C4-2B (cell line): Measurements from ENCODE around the gene GYS2.

Source experiments
- ZFX ChIP-seq: fragments of 450-650 bp; IDR thresholded peaks from 2 replicates; pipeline ENCODE4 v1.6.1; 2017
- TF ChIP-seq, protein P1 (sequence below): fragments of 450-650 bp; conservative IDR thresholded peaks from 2 replicates; pipeline ENCODE4 v1.5.1; 2017; ENCODE audit warnings: mild to moderate bottlenecking

DNA sequence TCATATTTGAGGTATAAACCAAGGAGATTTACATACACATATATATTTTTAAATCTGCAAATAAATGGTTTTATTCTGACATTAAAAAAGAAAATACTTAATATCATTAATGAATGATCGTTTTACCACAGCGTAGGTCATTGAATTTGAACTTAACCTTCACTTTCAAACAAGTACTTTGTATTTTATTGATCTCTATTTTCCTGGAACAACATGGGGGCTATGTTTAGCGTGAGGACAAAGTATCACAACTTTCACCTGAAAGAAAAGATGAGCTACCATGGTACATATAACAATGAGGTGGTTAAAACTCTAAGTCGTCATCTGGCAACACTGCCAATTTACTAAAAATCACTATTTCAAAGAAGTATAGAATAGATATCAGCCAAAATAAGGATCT is 6.0 kb downstream of the GYS2 start:
- TF ChIP-seq ZFX: no peak
- TF ChIP-seq, protein P1, sequence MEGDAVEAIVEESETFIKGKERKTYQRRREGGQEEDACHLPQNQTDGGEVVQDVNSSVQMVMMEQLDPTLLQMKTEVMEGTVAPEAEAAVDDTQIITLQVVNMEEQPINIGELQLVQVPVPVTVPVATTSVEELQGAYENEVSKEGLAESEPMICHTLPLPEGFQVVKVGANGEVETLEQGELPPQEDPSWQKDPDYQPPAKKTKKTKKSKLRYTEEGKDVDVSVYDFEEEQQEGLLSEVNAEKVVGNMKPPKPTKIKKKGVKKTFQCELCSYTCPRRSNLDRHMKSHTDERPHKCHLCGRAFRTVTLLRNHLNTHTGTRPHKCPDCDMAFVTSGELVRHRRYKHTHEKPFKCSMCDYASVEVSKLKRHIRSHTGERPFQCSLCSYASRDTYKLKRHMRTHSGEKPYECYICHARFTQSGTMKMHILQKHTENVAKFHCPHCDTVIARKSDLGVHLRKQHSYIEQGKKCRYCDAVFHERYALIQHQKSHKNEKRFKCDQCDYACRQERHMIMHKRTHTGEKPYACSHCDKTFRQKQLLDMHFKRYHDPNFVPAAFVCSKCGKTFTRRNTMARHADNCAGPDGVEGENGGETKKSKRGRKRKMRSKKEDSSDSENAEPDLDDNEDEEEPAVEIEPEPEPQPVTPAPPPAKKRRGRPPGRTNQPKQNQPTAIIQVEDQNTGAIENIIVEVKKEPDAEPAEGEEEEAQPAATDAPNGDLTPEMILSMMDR: no peak
